Keratinocyte (primary cell): Measurements from ENCODE around the gene XPA. TPM values are rescaled to one million over a fixed set of nuclear protein-coding genes. Genes with fewer than 3 reads are reported as not detected.

Source experiments
- DNase-seq: peaks from one replicate; pipeline ENCODE4 v3.0.0-alpha.2; 2011; ENCODE audit warnings: low read depth, missing footprints, low spot score
- FAIRE-seq: peaks from 2 replicates; lab custom pipeline; 2011; peaks lifted over from hg19 to GRCh38; lab: Jason Lieb, UNC
- H2AFZ ChIP-seq: 2 replicates; pipeline ENCODE4 v1.6.0; 2012; ENCODE audit warnings: low read length, control low read depth, inconsistent platforms; ENCODE audit not compliant: control insufficient read depth
- H3K27ac ChIP-seq: 2 replicates; pipeline ENCODE4 v1.5.1; 2011; ENCODE audit warnings: low read length; ENCODE audit not compliant: control insufficient read depth, insufficient read depth
- H3K27me3 ChIP-seq: 3 replicates; pipeline ENCODE4 v1.6.0; 2011; ENCODE audit warnings: low read length; ENCODE audit not compliant: control insufficient read depth, insufficient read depth; ENCODE audit errors: extremely low read depth
- H3K36me3 ChIP-seq, 2 experiments: 2 replicates in 1 of 2; 3 replicates in 1 of 2; pipeline ENCODE4 v1.5.1; 2011; ENCODE audit warnings: low read length in 2 of 2, mild to moderate bottlenecking in 1 of 2; ENCODE audit not compliant: control insufficient read depth in 2 of 2, insufficient read depth in 2 of 2; ENCODE audit errors: extremely low read depth in 1 of 2
- H3K4me1 ChIP-seq: 3 replicates; pipeline ENCODE4 v1.5.1; 2011; ENCODE audit warnings: low read length; ENCODE audit not compliant: control insufficient read depth, insufficient read depth; ENCODE audit errors: extremely low read depth
- H3K4me2 ChIP-seq: 3 replicates; pipeline ENCODE4 v1.6.0; 2011; ENCODE audit warnings: low read depth, low read length; ENCODE audit not compliant: control insufficient read depth, insufficient read depth; ENCODE audit errors: extremely low read depth
- H3K4me3 ChIP-seq, 3 experiments: fragments of 200-600 bp in 1 of 3; sonication (generic) in 1 of 3; 2 replicates in 2 of 3; 3 replicates in 1 of 3; pipeline ENCODE4 v1.5.1; 2011 to 2016; ENCODE audit warnings: low read length in 3 of 3, mild to moderate bottlenecking in 3 of 3, control low read depth in 2 of 3, inconsistent platforms in 1 of 3, low read depth in 1 of 3, mixed read lengths in 1 of 3, mixed run types in 1 of 3, moderate library complexity in 1 of 3; ENCODE audit not compliant: control insufficient read depth in 2 of 3, insufficient read depth in 2 of 3; ENCODE audit errors: extremely low read depth in 1 of 3
- H3K79me2 ChIP-seq: 2 replicates; pipeline ENCODE4 v1.6.0; 2012; ENCODE audit warnings: low read length; ENCODE audit not compliant: control insufficient read depth, insufficient read depth
- H3K9ac ChIP-seq: 3 replicates; pipeline ENCODE4 v1.6.0; 2011; ENCODE audit warnings: low read length; ENCODE audit not compliant: control insufficient read depth, insufficient read depth; ENCODE audit errors: extremely low read depth
- H3K9me1 ChIP-seq: 3 replicates; pipeline ENCODE4 v1.6.0; 2011; ENCODE audit warnings: low read length; ENCODE audit not compliant: control insufficient read depth, insufficient read depth; ENCODE audit errors: extremely low read depth
- H3K9me3 ChIP-seq: 2 replicates; pipeline ENCODE4 v1.5.1; 2012; ENCODE audit warnings: low read depth, low read length; ENCODE audit not compliant: control insufficient read depth
- H4K20me1 ChIP-seq: 3 replicates; pipeline ENCODE4 v1.6.0; 2011; ENCODE audit warnings: low read length; ENCODE audit not compliant: control insufficient read depth, insufficient read depth; ENCODE audit errors: extremely low read depth
- CTCF ChIP-seq, 3 experiments: IDR thresholded peaks in 1 of 3; conservative IDR thresholded peaks in 1 of 3; optimal IDR thresholded peaks in 1 of 3; 2 replicates in 2 of 3; 3 replicates in 1 of 3; pipeline versions ENCODE3 to v1.5.1; 2011; ENCODE audit warnings: low read length in 3 of 3, mild to moderate bottlenecking in 3 of 3, moderate library complexity in 2 of 3, control low read depth in 1 of 3, inconsistent platforms in 1 of 3; ENCODE audit not compliant: insufficient read depth in 2 of 3; ENCODE audit errors: extremely low read depth in 1 of 3
- EZH2 ChIP-seq: IDR thresholded peaks from one replicate; pipeline ENCODE4 v1.6.1; 2012; ENCODE audit warnings: inconsistent platforms, mild to moderate bottlenecking, low read length, moderate library complexity
- dilution Hi-C: fragments of 300-500 bp; cut with MboI; formaldehyde crosslinking; loops from one replicate; pipeline ENCODE4 v1.7.0; 2020; ENCODE audit warnings: low sequenced_read_pairs; ENCODE audit not compliant: extremely low pct_ligation_motif_present
- polyA plus RNA-seq, 5 experiments: library from polyadenylated mRNA; depleted of rRNA in 3 of 5; stranded (reverse) in 3 of 5; stranded (forward) in 1 of 5; unstranded in 1 of 5; fragments of >200 nt; gene quantifications; 1 replicate in 1 of 5; 2 replicates in 3 of 5; 3 replicates in 1 of 5; pipeline versions ENCODE4 v1.2.1 to v1.2.3, GENCODE V29; 2011 to 2012; ENCODE audit warnings: missing spikeins in 2 of 5, low read depth in 1 of 5, low replicate concordance in 1 of 5

The XPA gene
- polyA plus RNA-seq, 1 donor (not counting 4 experiments of a cell fraction or from before 2014, with no cell fraction given), result 4.1 TPM

DNA sequence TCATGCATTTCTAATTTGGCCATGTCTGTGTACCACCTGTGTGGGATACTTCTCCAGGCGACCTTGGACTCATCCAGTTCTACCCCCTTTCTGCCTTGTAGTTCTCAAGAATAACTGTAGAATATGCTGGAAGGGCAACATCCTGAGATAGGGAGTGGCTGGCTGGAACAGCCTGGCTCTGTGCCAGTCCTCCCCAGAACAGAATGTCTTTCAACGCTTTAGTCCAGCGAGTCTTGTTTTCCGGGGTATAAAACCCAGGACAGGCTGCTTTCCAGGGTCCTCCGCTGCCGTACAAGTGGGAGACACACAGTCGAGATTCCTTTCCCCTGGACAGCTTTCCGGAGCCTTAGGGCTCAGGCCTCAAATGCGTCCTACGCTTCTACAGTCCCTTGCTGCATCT lies 45.4 kb upstream of the XPA start:
- DNase-seq, result no peak
- Histone ChIP-seq H3K36me3 (no peaks in the 10 kb centered on the region), H3K9me3 (peaks cover 2% of the 10 kb centered on the region), H3K27me3 (no peaks in the 10 kb centered on the region), H3K9me1 (no peaks in the 10 kb centered on the region), H3K79me2 (no peaks in the 10 kb centered on the region), H4K20me1 (no peaks in the 10 kb centered on the region), H2AFZ (no peak overlapping the region), H3K4me3 (no peak overlapping the region), H3K27ac (no peak overlapping the region), H3K4me1 (peaks cover 9% of the 10 kb centered on the region), H3K9ac (no peak overlapping the region), H3K4me2 (no peak overlapping the region)
- FAIRE-seq, result no peak
- dilution Hi-C loops, result no loop called here
- TF ChIP-seq EZH2, result no peak
- no peak for TF ChIP-seq CTCF (optimal IDR thresholded peaks at IDR 0.05 in 1 of 3, IDR thresholded peaks at IDR 0.05 in 1 of 3, conservative IDR thresholded peaks at IDR 0.05 in 1 of 3; ENCODE audit: extremely low read depth in 1 of 3, insufficient read depth in 2 of 3, low read length in 3 of 3)

DNA sequence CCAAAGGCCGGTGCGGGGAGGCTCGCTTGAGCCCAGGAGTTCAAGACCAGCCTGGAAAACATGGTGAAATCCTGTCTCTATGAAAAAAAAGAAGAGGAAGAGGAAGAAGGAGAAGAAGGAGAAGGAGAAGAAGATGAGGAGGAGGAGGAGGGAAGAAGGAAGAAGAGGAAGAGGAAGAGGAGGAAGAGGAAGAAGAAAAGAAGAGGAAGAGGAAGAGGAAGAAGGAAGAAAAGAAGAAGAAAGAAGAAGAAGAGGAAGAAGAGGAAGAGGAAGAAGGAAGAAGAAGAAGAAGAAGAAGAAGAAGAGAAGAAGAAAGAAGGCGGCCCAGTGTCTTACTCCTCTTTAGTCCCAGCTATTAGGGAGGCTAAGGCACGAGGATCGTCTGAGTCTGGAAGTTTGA lies 44.8 kb upstream of the XPA start:
- H3K27ac ChIP-seq, result no peak overlapping the region
- no peak overlapping the region for H2AFZ ChIP-seq
- FAIRE-seq, result no peak
- H3K9me3 ChIP-seq, result peaks cover 2% of the 10 kb centered on the region
- H3K79me2 ChIP-seq, result no peaks in the 10 kb centered on the region
- no peaks in the 10 kb centered on the region for H3K36me3 ChIP-seq
- no peak overlapping the region for H3K9ac ChIP-seq
- H3K4me2 ChIP-seq, result no peak overlapping the region
- H4K20me1 ChIP-seq, result no peaks in the 10 kb centered on the region
- dilution Hi-C loops, result no loop called here
- no peaks in the 10 kb centered on the region for H3K9me1 ChIP-seq
- no peak for TF ChIP-seq CTCF (optimal IDR thresholded peaks at IDR 0.05 in 1 of 3, IDR thresholded peaks at IDR 0.05 in 1 of 3, conservative IDR thresholded peaks at IDR 0.05 in 1 of 3; ENCODE audit: extremely low read depth in 1 of 3, insufficient read depth in 2 of 3, low read length in 3 of 3)
- TF ChIP-seq EZH2, result no peak
- H3K4me3 ChIP-seq, result no peak overlapping the region
- H3K4me1 ChIP-seq, result peaks cover 9% of the 10 kb centered on the region
- no peak for DNase-seq
- H3K27me3 ChIP-seq, result no peaks in the 10 kb centered on the region
